Activated CD8-positive, alpha-beta memory T cell treated with anti-CD3 and anti-CD28 coated beads, Interleukin-2, amount 50 U/mL, for 4 hours (primary cell): ENCODE measurements around the gene TMEM212.

Experiments
- DNase-seq: peaks from one replicate; pipeline ENCODE4 v3.0.0-alpha.2; 2020

Gene TMEM212

DNA sequence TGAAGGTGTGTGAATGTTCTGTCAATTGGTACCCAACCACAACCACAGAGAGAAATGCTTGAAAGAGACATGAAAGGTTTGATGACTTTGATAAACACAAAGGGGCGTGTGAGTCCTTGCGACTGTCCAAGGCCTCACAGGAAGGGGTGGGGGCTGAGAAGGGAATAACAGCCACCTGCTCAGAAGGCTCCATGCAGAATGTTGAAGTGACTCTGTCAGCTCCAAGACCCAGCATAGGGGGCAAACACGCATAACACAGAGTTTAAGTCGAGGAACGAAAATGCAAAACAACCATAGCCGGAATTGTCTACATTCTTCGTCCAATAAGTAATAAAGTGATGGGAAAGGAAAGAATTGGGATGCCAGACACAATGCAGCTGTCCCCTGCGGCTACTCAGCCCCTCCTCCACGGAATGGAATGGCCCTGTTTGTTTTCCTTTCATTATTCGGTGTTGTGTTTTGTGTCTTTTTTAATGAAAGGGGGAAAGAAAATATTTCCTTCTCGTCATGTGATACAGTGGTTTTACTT, 19.9 kb downstream of the TMEM212 start:
- DNase-seq: no peak

- no peak for DNase-seq
Measured at GRCh38 chr3:171863920-171864319, 20.8 kb downstream of the TMEM212 start.

DNA sequence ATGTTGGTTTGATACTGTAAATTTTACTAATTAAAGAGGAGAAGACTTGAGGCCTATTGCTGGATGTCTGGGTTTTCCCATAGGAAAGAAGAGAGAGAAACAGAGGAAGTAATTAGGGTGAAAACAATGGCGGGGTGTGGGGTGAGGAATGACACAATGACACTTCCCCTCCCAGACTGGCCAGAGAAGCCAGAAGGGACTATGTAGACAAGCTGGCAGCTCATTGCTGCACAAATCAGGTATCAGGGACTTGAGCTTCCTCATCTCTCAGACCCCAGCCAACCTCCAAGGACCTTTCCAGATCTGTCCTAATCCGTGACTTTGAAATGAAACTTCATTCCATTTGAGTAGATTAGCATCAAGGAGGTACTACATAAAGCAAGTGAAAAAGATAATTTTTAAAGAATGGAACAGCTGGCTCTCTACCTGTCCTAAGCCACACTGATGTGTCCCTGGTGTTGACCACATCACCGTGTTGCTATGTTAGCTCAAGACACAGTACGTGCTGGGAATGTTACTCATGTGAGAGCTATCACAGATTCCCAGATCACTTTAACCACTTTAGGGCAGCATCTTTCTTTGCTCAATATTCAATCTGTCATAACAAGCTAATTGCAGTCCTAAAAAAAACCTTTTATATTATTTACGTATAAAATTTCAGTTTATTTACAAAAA, 22.2 kb downstream of the TMEM212 start:
- DNase-seq: no peak

GRCh38 chr3:171867981-171868380, 24.8 kb downstream of the TMEM212 start:
- no peak for DNase-seq

DNA sequence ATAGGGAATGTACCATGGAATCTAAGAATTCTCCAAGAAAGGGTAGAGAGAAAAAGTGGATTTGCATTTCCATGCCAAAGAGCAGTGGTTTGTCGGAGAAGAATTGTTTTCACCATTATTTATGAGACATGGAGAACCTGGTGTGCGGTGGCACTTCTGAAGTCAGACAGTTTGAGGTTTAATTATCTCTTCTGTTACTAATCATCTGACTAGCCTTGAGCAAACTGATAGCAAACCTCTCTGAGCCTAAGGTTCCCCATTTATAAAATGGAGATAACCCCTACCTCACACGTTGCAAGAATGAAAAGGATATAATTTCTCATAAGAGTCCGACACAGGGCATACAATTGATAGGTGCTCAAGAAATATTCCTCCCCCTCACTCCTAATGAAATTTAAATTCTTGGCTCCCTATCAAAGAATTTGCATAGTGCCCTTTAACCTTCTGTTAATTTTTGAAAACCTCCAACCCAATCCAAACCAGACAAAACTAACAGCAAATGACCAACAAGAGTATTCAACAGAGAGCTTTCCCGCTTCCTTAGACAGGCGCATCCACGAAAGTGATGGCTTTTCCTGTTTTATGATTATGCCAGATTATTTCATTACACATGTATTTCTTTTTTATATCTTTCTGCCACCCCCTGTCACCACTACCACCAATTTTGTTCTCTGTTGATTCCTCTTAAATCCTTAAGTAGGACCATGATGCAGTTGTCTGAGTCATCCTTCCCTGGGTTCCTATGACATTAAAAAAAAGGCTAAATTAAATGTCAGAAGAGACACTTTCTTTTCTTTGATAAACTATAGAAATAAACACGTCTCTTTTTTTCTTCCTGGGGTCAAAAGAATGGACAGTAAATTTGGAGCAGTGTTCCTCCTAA, 28.5 kb downstream of the TMEM212 start:
- DNase-seq: no peak

DNA sequence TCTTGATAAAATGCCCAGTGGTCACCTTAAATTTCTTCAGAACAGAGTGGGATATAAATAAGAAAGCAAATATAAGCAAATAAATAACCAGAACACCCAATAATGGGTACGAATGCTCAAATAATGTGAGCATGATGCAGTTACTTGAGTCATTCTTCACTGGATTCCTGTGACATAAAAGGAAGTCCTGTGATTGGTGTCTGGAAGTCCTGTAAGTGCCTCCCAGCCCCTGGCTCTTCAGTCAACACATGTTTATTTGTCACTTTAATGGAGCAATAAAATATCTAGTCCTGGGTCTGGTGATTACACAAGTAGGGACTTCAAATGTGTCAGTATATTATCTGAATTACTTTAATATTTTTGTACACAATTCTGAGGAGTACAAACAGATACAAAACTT, 30.4 kb downstream of the TMEM212 start:
- DNase-seq: no peak

DNA sequence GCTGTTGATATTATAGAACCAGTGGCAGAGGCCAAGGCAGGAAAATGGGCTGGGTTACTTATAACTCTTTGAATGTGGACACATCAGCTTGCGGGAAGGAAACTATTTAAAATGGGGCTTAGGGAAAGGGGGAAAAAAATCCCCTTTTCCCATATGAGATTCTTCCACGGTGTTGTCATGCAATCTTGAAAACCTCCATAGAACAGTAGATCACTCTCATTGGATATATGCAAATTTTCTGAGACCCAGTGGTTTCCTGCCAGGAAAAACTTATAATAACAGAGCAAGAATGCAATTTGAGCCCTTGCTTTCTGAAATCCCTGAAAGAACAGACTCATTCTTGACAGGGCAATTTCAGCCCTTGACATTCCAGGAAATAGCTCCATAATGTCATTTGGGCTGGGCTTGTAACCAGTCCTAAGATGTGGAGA, 31.1 kb downstream of the TMEM212 start:
- no peak for DNase-seq

DNA sequence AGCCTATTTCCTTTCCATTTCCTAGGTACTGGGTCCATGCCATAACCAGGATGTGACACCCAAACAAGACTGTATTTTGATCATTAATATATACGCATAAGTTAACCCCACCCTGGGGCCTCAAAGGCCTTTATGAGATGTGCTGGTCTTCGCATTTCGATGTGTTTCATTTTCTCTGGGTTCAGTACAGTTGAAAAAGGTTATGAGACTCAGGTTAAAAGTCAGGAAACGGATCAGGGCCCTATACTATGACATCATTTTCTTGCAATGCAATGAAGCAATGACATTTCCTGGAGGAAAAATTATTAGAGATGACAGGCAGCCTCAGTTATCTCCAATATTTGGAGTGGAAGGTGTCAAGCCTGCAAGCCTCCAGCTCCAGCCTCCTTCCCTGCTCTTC, 31.7 kb downstream of the TMEM212 start:
- no peak for DNase-seq

DNA sequence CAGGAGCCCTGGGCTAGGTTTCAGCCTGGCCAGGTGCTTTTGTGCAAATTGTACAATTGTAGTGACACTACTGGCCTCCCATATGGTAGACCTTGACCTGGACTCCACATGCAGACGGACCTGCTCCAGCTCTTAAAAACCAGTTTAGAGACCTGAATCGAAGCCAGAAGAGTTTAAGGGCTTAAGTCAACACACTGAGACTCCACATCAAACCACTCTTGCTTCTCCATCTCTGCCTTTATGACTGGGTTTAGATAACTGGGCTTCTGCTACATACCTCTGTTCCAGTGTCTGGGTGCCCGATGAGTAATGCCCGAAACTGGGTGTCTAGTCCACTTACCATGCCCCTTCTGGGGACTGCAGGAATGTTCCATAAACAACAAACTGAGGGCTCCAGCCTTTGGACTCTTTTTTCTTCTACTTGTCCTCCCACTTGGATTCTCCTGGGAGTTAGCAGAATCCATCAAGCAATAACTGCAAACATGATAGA, 32.8 kb downstream of the TMEM212 start:
- DNase-seq: no peak

DNA sequence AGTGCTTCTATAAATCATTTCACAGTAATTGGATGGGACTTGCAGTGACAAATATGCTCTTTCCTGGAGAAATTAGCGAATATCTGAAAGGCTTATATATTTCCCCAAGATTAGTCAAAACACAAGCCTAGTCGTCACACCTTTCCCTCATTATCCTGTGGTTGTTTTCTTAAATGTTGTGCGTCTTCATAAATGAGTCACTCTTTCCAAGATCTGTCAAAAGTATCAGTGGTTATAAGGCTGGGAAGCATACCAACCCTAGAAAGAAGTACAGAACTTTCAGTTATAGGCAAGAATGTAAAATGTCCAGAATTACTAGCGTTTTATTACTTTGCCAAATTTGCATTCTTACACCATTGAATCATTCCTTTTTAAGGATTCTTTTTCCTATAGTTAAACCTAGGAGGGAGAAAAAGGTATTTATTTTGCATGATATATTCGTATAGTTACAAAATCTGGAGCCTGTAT, 33.6 kb downstream of the TMEM212 start:
- DNase-seq: no peak

- no peak for DNase-seq
Measured at GRCh38 chr3:171878461-171879225, 35.5 kb downstream of the TMEM212 start.

- no peak for DNase-seq
Measured at GRCh38 chr3:171879472-171879871, 36.3 kb downstream of the TMEM212 start.

DNA sequence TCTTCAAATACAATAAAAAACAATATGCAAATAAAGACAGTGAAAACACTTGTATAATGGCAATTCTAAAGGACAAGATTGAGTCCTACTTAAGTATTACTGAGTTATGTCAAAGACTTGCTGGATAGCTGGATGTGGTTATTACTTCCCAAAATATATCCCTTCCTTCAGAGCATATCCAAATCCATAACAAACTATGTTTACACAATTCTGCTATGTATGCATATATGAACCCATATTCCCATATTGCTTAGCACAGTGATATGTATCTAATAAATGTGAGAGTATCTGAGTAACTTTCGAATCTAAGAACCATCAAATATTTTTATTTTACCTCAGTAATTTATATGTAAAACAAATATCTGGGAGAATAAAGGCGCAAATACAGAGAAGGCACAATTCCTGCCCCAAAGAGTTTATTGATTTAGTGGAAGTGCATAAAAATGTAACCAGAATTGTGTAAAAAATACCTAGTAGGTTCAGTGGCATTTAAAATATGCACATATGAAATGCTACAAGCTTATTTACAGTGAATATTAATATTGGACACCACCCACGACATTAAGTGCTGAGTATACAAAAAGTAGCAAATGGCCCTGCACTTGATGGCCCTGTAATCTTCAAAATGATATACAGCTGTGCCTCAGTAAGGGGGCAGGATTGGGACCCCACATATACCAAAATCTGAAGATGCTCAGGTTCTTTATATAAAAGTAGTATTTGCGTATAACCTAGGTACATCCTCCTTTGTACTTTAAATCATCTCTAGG, 37.1 kb downstream of the TMEM212 start:
- no peak for DNase-seq

GRCh38 chr3:171881251-171881650, 38.1 kb downstream of the TMEM212 start:
- no peak for DNase-seq

GRCh38 chr3:171883257-171883892, 40.2 kb downstream of the TMEM212 start:
- no peak for DNase-seq

GRCh38 chr3:171883893-171884279, 40.7 kb downstream of the TMEM212 start:
- no peak for DNase-seq

DNA sequence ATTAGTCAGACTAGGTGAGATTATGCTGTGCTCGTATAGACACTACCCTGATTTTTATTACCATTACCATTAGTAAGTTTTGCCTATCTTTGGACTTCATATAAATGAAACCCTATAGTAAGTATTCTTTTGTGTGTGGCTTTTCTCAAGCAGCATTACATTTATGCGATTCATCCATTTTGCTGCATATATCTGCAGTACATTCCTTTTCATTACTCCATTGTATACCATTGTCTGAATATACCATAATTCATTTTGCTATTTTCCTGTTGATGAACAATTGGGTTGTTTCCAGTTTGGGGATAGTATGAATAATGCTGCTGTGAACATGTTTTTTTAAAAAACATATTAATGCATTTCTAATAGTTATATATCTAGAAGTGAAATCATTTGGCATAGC, 45.3 kb downstream of the TMEM212 start:
- DNase-seq: no peak

DNA sequence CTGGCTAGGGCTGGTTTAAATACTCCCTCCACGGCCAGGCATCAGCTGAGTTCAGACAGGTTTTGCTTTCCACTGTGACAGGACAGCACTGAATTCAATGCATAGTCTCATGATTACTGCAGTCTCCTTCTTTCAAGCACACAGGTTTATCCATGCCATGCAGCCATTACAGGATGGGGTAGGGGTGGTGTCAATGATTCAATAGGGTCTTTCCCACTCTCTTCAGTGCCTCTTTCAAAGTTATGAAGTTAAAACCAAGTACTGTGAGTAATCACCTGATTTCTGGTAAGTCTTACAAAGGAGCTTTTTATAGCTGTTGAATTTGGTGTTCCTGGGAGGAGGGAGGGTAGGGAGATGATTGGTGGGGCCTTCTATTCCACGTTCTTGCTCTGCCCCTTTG, 47.2 kb downstream of the TMEM212 start:
- DNase-seq: no peak

DNA sequence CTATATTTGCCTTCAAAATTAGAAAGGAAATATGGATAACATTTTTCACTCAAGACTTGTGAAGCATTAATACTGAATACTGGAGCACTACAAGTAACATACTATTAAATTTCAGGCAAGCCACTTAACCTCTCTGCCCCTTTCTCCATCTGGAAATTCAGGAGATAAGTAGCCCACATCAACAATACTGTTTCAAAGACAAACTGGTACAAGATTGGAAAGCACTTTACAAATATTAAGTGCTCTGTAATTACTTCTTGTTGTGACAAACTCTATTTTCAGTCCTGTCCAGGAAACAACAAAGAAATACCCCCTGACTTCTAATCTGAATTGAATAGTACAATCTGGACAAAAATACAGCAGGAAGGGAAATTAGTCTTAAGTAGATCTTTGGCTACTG, 49.3 kb downstream of the TMEM212 start:
- no peak for DNase-seq

GRCh38 chr3:171895291-171895690, 52.1 kb downstream of the TMEM212 start:
- no peak for DNase-seq

DNA sequence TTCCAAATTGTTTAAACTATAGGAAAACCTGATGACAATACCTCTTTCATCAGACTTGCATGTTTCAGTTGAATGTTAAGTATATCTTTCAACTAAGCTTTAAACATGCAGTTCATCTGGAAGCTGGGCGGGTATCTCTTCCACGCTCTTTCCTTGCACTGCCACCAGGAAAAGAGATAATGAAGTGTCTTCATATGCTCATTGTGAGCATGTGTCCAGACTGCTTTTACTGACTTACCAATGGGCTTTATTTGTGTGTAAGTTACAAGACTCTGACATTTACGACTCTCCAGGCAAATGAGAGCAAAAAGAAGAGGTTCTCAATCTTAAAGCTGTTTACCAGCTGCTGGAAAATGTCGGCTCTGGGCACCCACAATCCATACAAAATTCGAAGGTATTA, 52.8 kb downstream of the TMEM212 start:
- no peak for DNase-seq

DNA sequence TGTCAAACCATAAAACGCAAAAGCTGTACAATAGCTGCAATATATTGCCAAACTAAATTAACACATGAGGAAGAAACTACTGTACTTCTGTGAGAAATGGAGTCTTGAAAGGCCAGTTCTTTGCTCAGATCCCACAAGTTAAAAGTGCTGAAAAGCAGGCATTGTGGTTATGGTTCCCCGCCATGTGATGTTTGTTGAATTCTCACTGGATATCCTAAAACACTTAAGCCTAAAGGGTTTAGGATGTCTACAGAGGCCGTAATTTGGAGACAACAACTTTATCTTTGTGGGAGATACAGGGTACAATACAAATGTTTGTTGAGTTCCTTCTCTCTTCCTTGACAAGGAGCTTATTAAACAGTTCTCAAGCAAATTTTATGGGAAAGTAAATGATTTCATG, 53.2 kb downstream of the TMEM212 start:
- DNase-seq: no peak
